HG02981 (cell line): Measurements from ENCODE around the gene RESF1.
"Not testable (repeated sequence)": the region's sequence is repeated elsewhere in the genome, so short reads cannot be mapped to it uniquely, and the experiment has no call there.

Experiments used
- ATAC-seq: cut with Tn5 transposase; IDR thresholded peaks from one replicate; pipeline ENCODE4 v1.9.1; 2021; ENCODE audit warnings: mild to moderate bottlenecking, moderate library complexity; ENCODE audit not compliant: unreplicated experiment

The RESF1 gene

GRCh38 chr12:31959161-31959700, at the start of gene RESF1:
Gene RESF1 (plus strand): TSS chr12:31959415. CDS start chr12:31980956, 21,541 bp downstream.
- peak; percentile 86 for ATAC-seq

- ATAC-seq: no peak
Measured at GRCh38 chr12:31914927-31915326, 44.3 kb upstream of the RESF1 start.

GRCh38 chr12:31915446-31915845, 43.8 kb upstream of the RESF1 start:
- no peak for ATAC-seq

GRCh38 chr12:31922341-31923062, 36.7 kb upstream of the RESF1 start:
- no peak for ATAC-seq

GRCh38 chr12:31923063-31923412, 36.2 kb upstream of the RESF1 start:
- ATAC-seq: no peak

GRCh38 chr12:31928246-31929026, 30.8 kb upstream of the RESF1 start:
- ATAC-seq: no peak

- no peak for ATAC-seq
Measured at GRCh38 chr12:31929027-31929526, 30.1 kb upstream of the RESF1 start.

GRCh38 chr12:31931796-31932715, 27.2 kb upstream of the RESF1 start:
- ATAC-seq: no peak

- no peak for ATAC-seq
Measured at GRCh38 chr12:31944299-31944698, 14.9 kb upstream of the RESF1 start.

GRCh38 chr12:31947971-31948370, 11.2 kb upstream of the RESF1 start:
- ATAC-seq: no peak

- ATAC-seq: not testable (repeated sequence)
Measured at GRCh38 chr12:31948697-31949359, 10.4 kb upstream of the RESF1 start.

- ATAC-seq: no peak
Measured at GRCh38 chr12:31950088-31950487, 9.1 kb upstream of the RESF1 start.

GRCh38 chr12:31950492-31950891, 8.7 kb upstream of the RESF1 start:
- no peak for ATAC-seq

- no peak for ATAC-seq
Measured at GRCh38 chr12:31951008-31951407, 8.2 kb upstream of the RESF1 start.

- no peak for ATAC-seq
Measured at GRCh38 chr12:31951939-31952338, 7.3 kb upstream of the RESF1 start.

GRCh38 chr12:31952418-31952817, 6.8 kb upstream of the RESF1 start:
- no peak for ATAC-seq

GRCh38 chr12:31954925-31955858, 4.0 kb upstream of the RESF1 start:
- no peak for ATAC-seq

- ATAC-seq: no peak
Measured at GRCh38 chr12:31958569-31959160, 550 bp upstream of the RESF1 start.
